PC-9 (cell line): ENCODE measurements around the gene MRPS34. TPM values are rescaled to one million over a fixed set of nuclear protein-coding genes. Genes with fewer than 3 reads are reported as not detected.

ENCODE experiments used
- BruUV-seq: library from RNA; stranded (reverse); fragments of 400-500 nt; replicated peaks from 2 replicates; lab custom pipeline; 2021; lab: Mats Ljungman, UMichigan
- CTCF ChIA-PET: fragments of 300-600 bp; sonication (Branson Sonifier 250); formaldehyde crosslinking; loops from one replicate; lab custom pipeline; 2022; ENCODE audit warnings: antibody characterized with exemption; lab: Charles Lee
- POLR2A ChIA-PET: fragments of 300-600 bp; sonication (Branson Sonifier 250); formaldehyde crosslinking; loops from one replicate; lab custom pipeline; 2022; ENCODE audit warnings: antibody characterized with exemption; ENCODE audit not compliant: unreplicated experiment; lab: Charles Lee
- DNase-seq, 2 experiments: peaks; one replicate each; pipeline versions ENCODE4 v3.0.0 to v3.0.0-alpha.2; 2015 to 2022; ENCODE audit warnings: mixed read lengths in 1 of 2
- H2AFZ ChIP-seq: fragments of 200-600 bp; sonication (generic); 2 replicates; pipeline ENCODE4 v1.8.1; 2017; ENCODE audit warnings: antibody characterized with exemption
- H3F3A ChIP-seq: fragments of 200-600 bp; sonication (generic); 2 replicates; pipeline ENCODE4 v1.8.1; 2017; ENCODE audit warnings: antibody characterized with exemption, mild to moderate bottlenecking, low read depth; ENCODE audit not compliant: insufficient read depth
- H3K27ac ChIP-seq: fragments of 200-600 bp; sonication (generic); 2 replicates; pipeline ENCODE4 v1.6.1; 2016; ENCODE audit warnings: mixed run types
- H3K27me3 ChIP-seq: fragments of 200-600 bp; sonication (generic); 2 replicates; pipeline ENCODE4 v1.6.1; 2016; ENCODE audit warnings: low read depth, mixed run types; ENCODE audit not compliant: insufficient read depth
- H3K36me3 ChIP-seq: fragments of 200-600 bp; sonication (generic); 2 replicates; pipeline ENCODE4 v1.6.1; 2016; ENCODE audit warnings: low read depth, mixed run types
- H3K4me1 ChIP-seq: fragments of 200-600 bp; sonication (generic); replicated peaks from 2 replicates; pipeline ENCODE4 v1.6.1; 2016; ENCODE audit warnings: mixed run types; ENCODE audit not compliant: insufficient read depth
- H3K4me2 ChIP-seq: fragments of 200-600 bp; sonication (generic); 2 replicates; pipeline ENCODE4 v1.6.1; 2017; ENCODE audit warnings: mixed run types
- H3K4me3 ChIP-seq: fragments of 200-600 bp; sonication (generic); 2 replicates; pipeline ENCODE4 v1.6.1; 2016; ENCODE audit warnings: mixed run types
- H3K79me2 ChIP-seq: fragments of 200-600 bp; sonication (generic); 2 replicates; pipeline ENCODE4 v1.6.1; 2017; ENCODE audit warnings: low read depth, mixed run types
- H3K9me2 ChIP-seq: fragments of 200-600 bp; sonication (generic); 2 replicates; pipeline ENCODE4 v1.8.1; 2017; ENCODE audit warnings: mild to moderate bottlenecking; ENCODE audit not compliant: insufficient read depth
- H3K9me3 ChIP-seq: fragments of 200-600 bp; sonication (generic); 2 replicates; pipeline ENCODE4 v1.8.1; 2016; ENCODE audit warnings: low read depth; ENCODE audit not compliant: insufficient read depth
- H4K20me1 ChIP-seq: fragments of 200-600 bp; sonication (generic); 2 replicates; pipeline ENCODE4 v1.8.1; 2017; ENCODE audit not compliant: insufficient read depth
- EZH2 ChIP-seq: fragments of 200-600 bp; sonication (generic); IDR thresholded peaks from 2 replicates; pipeline ENCODE4 v1.8.0; 2017; ENCODE audit warnings: antibody characterized with exemption, low read depth
- intact Hi-C: fragments of 100-400 bp; cut with micrococcal nuclease; formaldehyde crosslinking; loops from one replicate; pipeline ENCODE4 v1.10.0; 2022; ENCODE audit not compliant: unreplicated experiment
- total RNA-seq: library from RNA; stranded (reverse); gene quantifications from 2 replicates; pipeline ENCODE4 v1.2.3, GENCODE V29; 2021
- TF ChIP-seq, protein P1 (sequence below): fragments of 200-600 bp; sonication (generic); conservative IDR thresholded peaks from 2 replicates; pipeline ENCODE4 v1.6.1; 2017; ENCODE audit warnings: mixed run types, antibody characterized with exemption, mild to moderate bottlenecking, moderate library complexity

MRPS34 gene
- total RNA-seq, 1 experiment from 2014 or later: 201 TPM

DNA sequence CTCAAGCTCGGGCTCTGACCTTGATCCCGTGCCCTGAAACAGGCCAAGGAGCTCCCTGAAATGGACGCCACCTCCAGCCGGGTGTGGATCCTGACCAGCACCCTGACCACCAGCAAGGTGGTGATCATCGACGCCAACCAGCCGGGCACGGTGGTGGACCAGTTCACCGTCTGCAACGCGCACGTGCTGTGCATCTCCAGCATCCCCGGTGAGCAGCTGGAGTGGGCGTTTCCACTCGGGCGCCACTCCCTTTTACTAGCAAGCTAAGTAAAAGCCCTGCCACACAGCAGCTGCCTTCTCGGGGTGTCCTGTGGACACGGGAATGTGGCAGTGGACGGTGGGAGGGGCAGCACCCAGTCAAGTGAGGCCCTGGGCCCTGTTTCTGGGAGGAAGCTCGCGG is 8.0 kb downstream of the MRPS34 start:
- DNase-seq: no peak
- Histone ChIP-seq H3K36me3 (no peaks in the 10 kb centered on the region), H3K4me2 (no peak overlapping the region), H3K4me3 (no peak overlapping the region), H3K9me3 (no peaks in the 10 kb centered on the region), H2AFZ (no peak overlapping the region), H3F3A (0 out of 2 replicates have a peak, but pooled peaks cover 6% of the 10 kb centered on the region), H3K27me3 (no peaks in the 10 kb centered on the region), H3K79me2 (no peaks in the 10 kb centered on the region), H3K27ac (no peak overlapping the region), H3K9me2 (no peaks in the 10 kb centered on the region), H4K20me1 (no peaks in the 10 kb centered on the region), H3K4me1 (0 out of 2 replicates have a peak, but pooled peaks cover under 1% of the 10 kb centered on the region)
- BruUV-seq: no TSS peak
- ChIA-PET CTCF (no interaction called here), POLR2A (no interaction called here)
- TF ChIP-seq, protein P1, sequence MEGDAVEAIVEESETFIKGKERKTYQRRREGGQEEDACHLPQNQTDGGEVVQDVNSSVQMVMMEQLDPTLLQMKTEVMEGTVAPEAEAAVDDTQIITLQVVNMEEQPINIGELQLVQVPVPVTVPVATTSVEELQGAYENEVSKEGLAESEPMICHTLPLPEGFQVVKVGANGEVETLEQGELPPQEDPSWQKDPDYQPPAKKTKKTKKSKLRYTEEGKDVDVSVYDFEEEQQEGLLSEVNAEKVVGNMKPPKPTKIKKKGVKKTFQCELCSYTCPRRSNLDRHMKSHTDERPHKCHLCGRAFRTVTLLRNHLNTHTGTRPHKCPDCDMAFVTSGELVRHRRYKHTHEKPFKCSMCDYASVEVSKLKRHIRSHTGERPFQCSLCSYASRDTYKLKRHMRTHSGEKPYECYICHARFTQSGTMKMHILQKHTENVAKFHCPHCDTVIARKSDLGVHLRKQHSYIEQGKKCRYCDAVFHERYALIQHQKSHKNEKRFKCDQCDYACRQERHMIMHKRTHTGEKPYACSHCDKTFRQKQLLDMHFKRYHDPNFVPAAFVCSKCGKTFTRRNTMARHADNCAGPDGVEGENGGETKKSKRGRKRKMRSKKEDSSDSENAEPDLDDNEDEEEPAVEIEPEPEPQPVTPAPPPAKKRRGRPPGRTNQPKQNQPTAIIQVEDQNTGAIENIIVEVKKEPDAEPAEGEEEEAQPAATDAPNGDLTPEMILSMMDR: no peak
- TF ChIP-seq EZH2: no peak
- intact Hi-C loops: no loop called here

DNA sequence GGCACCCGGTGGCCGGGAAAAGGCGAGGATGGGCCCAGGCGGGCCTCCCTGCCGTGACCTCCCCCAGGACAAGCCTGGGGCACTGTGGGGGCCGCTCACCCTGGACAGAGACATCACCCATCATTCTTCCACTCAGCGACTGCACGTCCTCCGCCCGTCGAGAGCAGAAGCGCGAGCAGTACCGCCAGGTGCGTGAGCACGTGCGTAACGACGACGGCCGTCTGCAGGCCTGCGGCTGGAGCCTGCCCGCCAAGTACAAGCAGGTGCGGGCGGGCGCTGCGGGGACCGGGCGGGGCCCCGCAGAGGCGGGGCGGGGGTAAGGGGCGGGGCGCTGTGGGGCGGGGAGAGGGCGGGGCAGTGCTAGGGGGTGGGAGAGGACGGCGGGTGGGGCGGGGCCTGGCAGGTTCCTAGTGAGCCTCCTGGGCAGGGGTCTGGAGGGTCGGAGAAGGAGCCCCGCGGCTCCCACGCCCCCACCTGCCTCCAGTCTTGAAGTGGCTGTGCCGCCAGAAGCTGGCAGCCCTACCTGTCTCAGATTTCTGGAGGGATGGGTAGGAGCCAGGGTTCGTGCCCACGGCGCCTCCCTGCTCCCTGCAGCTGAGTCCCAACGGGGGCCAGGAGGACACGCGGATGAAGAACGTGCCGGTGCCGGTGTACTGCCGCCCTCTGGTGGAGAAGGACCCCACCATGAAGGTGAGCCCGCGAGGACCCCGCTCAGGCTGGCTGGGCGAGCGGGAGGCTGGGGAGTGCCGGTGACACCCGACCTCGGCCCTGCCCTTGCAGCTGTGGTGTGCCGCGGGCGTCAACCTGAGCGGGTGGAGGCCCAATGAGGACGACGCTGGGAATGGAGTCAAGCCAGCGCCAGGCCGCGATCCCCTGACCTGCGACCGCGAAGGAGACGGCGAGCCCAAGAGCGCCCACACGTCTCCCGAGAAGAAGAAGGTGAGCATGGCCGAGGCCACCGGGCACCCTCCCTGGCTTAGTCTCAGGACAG is 9.1 kb downstream of the MRPS34 start:
- H4K20me1 ChIP-seq: no peaks in the 10 kb centered on the region
- no peaks in the 10 kb centered on the region for H3K9me2 ChIP-seq
- H3F3A ChIP-seq: no peaks in the 10 kb centered on the region
- no peak for TF ChIP-seq EZH2
- TF ChIP-seq, protein P1: no peak; the same call in 1 of the 2 replicates
- POLR2A ChIA-PET: no interaction called here
- no peak overlapping the region for H3K27ac ChIP-seq
- no peak for DNase-seq
- H3K4me3 ChIP-seq: no peak overlapping the region
- intact Hi-C loops: no loop called here
- H3K36me3 ChIP-seq: no peaks in the 10 kb centered on the region
- H3K4me1 ChIP-seq: no peaks in the 10 kb centered on the region
- CTCF ChIA-PET: no interaction called here
- no TSS peak for BruUV-seq
- no peak overlapping the region for H3K4me2 ChIP-seq
- no peaks in the 10 kb centered on the region for H3K79me2 ChIP-seq
- H3K27me3 ChIP-seq: no peaks in the 10 kb centered on the region
- no peaks in the 10 kb centered on the region for H3K9me3 ChIP-seq
- H2AFZ ChIP-seq: no peak overlapping the region

DNA sequence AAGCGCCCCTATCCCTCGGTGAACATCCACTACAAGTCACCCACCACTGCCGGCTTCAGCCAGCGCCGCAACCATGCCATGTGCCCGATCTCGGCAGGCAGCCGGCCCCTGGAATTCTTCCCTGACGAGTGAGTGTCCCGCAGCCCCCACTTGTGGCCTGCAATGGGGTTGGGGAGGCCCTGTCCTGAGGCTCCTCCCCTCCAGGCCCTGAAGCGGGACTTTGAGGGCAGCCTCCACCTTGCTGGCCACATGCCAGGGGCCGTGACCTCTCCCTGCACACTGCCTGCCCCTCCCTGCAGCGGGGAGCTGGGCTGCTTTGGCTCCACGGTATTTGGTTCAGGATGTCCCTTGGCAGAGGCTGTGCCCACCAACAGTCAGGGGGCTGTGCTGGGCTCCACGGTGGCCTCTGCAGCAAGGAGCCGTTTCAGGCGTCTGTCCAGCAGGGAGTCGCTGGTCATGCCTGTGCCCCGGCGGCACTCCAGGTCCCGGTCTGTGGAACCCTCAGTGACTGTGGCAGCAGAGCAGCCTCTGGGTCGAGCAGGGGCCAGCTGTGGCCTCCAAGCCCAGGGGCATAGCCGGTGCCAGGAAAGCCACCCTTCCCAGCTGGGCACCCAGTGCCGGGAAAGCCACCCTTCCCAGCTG is 9.9 kb downstream of the MRPS34 start:
- Histone ChIP-seq H3K4me1 (no peaks in the 10 kb centered on the region), H4K20me1 (no peaks in the 10 kb centered on the region), H3K9me2 (no peaks in the 10 kb centered on the region), H3F3A (no peaks in the 10 kb centered on the region), H3K4me2 (no peak overlapping the region), H3K79me2 (no peaks in the 10 kb centered on the region), H3K4me3 (no peak overlapping the region), H3K27me3 (no peaks in the 10 kb centered on the region), H3K36me3 (no peaks in the 10 kb centered on the region), H2AFZ (no peak overlapping the region), H3K9me3 (no peaks in the 10 kb centered on the region), H3K27ac (no peak overlapping the region)
- POLR2A ChIA-PET: no interaction called here
- intact Hi-C loops: no loop called here
- no TSS peak for BruUV-seq
- DNase-seq: no peak
- TF ChIP-seq, protein P1: no peak
- TF ChIP-seq EZH2: no peak
- CTCF ChIA-PET: no interaction called here
